Muscle layer of colon (tissue), 2 donors: Measurements from ENCODE around the gene TAPT1.

ENCODE experiments used
- H3K27ac ChIP-seq: one replicate; pipeline ENCODE4 v1.7.0; 2013; ENCODE audit warnings: low read depth, mild to moderate bottlenecking, low read length, moderate library complexity
- H3K27me3 ChIP-seq, 2 donors: one replicate each; pipeline ENCODE4 v1.7.0; 2013; ENCODE audit warnings: low read length in 2 of 2, mild to moderate bottlenecking in 2 of 2; ENCODE audit not compliant: insufficient read depth in 2 of 2, control insufficient read depth in 1 of 2
- H3K36me3 ChIP-seq: one replicate; pipeline ENCODE4 v1.7.0; 2013; ENCODE audit warnings: mild to moderate bottlenecking, low read length; ENCODE audit not compliant: insufficient read depth
- H3K4me1 ChIP-seq: one replicate; pipeline ENCODE4 v1.7.0; 2013; ENCODE audit warnings: mild to moderate bottlenecking, low read length; ENCODE audit not compliant: insufficient read depth
- H3K4me3 ChIP-seq, 2 donors: one replicate each; pipeline ENCODE4 v1.7.0; 2013; ENCODE audit warnings: low read length in 2 of 2, low read depth in 1 of 2, mild to moderate bottlenecking in 1 of 2, moderate library complexity in 1 of 2
- H3K9ac ChIP-seq: one replicate; pipeline ENCODE4 v1.7.0; 2013; ENCODE audit warnings: low read length
- H3K9me3 ChIP-seq: one replicate; pipeline ENCODE4 v1.7.0; 2013; ENCODE audit warnings: mild to moderate bottlenecking, low read length
- donor health status: abdominal sarcoma.
- donor health status: Adenocarcinoma of cecum.

TAPT1 gene

DNA sequence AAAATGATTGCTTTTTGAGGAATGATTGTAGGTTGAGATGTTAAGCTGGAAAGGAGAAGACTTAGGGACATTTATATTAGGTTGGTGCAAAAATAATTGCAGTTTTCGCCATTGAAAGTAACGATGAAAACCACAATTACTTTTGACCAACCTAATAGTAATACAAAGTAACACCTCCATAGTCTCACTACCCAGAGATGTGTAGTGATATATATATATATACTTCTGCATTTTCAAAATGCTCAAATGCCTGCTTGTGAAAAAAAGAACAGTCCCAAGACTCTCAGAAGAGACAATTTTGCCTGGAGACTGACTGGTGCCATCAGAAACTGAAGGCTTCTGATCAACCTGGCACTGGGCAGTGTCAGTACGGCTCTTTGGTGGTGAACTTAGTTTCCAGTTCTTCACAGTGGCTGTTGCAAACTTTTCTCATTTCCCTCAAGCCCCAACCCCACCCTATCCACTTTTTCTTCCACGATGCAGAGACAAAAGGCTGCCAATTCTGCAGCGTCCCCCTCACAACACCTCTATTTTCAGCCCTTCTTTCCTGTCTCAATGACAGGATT, 35.1 kb upstream of the TAPT1 start:
- Histone ChIP-seq H3K9me3 (no peaks in the 10 kb centered on the region), H3K27me3 (no peaks in the 10 kb centered on the region), H3K9ac (no peak overlapping the region), H3K36me3 (no peaks in the 10 kb centered on the region), H3K4me3 (no peak overlapping the region), H3K4me1 (no peaks in the 10 kb centered on the region), H3K27ac (no peak overlapping the region)

DNA sequence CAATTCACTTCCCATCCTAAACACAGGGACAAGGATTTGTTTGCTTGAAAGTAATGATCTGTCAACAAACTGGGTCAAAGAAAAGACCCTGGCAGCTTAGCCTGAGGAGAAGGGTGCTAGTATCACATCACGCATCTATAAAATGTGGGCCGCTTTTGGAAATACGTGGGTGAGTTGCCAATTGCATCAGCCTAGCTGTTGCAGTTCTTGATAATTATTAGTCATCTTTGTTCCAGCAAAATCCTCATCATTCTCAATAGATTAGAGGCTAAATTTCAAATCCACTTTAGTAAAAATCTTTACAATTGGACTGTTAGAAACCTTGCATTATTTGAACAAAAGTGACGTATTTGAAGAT, 33.6 kb upstream of the TAPT1 start:
- H3K27ac ChIP-seq = no peak overlapping the region
- no peaks in the 10 kb centered on the region for H3K36me3 ChIP-seq
- no peaks in the 10 kb centered on the region for H3K9me3 ChIP-seq

DNA sequence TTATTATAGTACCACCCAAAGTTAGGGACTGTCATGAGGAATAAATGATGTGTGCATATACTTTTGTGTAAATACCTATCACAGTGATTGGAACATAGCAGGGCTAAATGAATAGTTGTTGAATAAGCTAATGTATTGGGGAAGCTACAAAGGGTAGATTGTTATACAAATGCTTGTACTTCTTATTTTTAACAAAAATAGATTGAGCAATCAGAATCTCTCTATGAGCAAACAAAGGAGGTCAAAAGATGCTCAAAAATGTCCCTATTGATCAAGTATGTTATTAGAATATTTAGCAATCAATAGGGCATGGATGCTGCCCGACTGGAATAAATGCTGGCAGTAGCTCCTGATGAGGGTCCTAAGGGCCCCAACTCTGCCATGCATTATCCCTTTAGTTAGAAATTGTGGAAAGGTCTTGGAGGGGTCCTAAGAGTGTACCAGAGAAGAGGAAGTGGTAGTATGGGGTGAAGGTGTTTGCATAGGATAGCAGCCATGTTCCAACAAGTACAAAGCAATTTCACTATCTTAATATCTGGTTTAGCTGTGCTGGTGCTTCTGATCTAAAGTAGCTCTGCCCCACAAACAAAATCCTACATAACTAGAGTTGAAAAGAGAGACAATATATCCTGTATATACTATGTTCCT, 33.1 kb upstream of the TAPT1 start:
- H3K9ac ChIP-seq = no peak overlapping the region
- H3K27me3 ChIP-seq = no peaks in the 10 kb centered on the region
- no peak overlapping the region for H3K4me3 ChIP-seq
- no peaks in the 10 kb centered on the region for H3K4me1 ChIP-seq
- no peaks in the 10 kb centered on the region for H3K9me3 ChIP-seq
- H3K36me3 ChIP-seq = no peaks in the 10 kb centered on the region
- H3K27ac ChIP-seq = no peak overlapping the region

More for the DNA sequence above, 33.6 kb upstream of the TAPT1 start:
- Histone ChIP-seq H3K4me1 (no peaks in the 10 kb centered on the region), H3K27me3 (no peaks in the 10 kb centered on the region), H3K9ac (no peak overlapping the region), H3K4me3 (no peak overlapping the region)

DNA sequence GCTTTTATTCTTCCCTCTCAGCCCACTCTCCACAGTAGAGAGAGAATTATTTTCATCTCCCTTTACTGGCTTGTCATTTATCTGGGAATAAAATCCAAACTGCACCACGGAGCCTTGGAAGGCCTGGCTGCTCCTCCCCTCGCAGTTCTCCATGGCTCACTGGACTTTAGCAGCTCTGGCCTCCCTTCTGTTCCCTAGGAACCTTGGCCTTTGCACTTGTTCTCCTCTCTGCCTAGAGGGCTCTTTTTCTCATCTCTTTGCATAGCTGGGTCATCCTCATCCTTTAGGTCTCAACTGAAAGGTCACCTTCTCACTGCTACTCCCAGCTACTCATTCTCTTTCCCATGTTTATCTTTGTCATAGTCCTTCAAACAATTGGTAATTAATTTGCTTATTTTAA, 31.3 kb upstream of the TAPT1 start:
- Histone ChIP-seq H3K27me3 (no peaks in the 10 kb centered on the region), H3K36me3 (peaks cover 6% of the 10 kb centered on the region), H3K27ac (no peak overlapping the region), H3K4me1 (no peaks in the 10 kb centered on the region), H3K9ac (no peak overlapping the region), H3K4me3 (no peak overlapping the region), H3K9me3 (no peaks in the 10 kb centered on the region)

DNA sequence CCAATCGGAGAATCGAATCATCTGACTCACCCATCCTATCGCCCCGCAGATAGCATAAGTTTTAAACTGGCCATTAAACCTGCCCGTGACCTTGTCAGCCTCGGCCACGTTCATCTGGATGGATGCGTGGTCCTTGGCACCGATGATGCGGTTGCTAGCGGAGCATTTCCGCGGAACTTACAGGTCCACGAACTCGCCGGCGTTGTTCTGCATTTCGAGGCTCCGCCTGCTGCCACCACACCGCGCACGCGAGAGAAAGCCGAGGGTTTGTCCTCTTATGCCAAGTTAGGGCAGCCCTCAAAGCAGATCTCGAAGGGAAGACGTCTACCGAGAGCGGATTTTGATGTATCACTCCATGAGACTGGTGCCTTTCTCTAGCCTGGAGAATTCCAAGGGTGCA, 30.1 kb upstream of the TAPT1 start:
- Histone ChIP-seq H3K27me3 (no peaks in the 10 kb centered on the region), H3K4me1 (no peaks in the 10 kb centered on the region), H3K4me3 (no peak overlapping the region), H3K36me3 (peaks cover 9% of the 10 kb centered on the region), H3K27ac (no peak overlapping the region), H3K9me3 (no peaks in the 10 kb centered on the region), H3K9ac (no peak overlapping the region)

DNA sequence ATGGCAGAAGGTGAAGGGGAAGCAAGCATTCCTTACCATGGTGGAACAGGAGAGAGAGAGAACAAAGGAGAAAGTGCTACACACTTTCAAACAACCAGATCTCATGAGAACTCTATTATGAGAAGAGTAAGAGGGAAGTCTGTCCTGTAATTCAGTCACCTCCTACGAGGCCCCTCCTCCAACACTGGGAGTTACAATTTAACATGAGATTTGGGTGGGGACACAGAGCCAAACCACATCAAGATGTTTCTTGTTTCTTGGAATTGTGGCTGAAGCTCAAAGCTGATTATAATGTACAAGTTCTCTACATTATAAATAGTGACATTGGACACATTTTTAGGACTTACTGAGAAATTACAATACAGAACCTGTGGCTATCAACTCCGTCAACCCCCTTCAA, 29.5 kb upstream of the TAPT1 start:
- Histone ChIP-seq H3K27ac (no peak overlapping the region), H3K4me1 (no peaks in the 10 kb centered on the region), H3K9me3 (no peaks in the 10 kb centered on the region), H3K27me3 (no peaks in the 10 kb centered on the region), H3K36me3 (peaks cover 9% of the 10 kb centered on the region), H3K9ac (no peak overlapping the region), H3K4me3 (no peak overlapping the region)

DNA sequence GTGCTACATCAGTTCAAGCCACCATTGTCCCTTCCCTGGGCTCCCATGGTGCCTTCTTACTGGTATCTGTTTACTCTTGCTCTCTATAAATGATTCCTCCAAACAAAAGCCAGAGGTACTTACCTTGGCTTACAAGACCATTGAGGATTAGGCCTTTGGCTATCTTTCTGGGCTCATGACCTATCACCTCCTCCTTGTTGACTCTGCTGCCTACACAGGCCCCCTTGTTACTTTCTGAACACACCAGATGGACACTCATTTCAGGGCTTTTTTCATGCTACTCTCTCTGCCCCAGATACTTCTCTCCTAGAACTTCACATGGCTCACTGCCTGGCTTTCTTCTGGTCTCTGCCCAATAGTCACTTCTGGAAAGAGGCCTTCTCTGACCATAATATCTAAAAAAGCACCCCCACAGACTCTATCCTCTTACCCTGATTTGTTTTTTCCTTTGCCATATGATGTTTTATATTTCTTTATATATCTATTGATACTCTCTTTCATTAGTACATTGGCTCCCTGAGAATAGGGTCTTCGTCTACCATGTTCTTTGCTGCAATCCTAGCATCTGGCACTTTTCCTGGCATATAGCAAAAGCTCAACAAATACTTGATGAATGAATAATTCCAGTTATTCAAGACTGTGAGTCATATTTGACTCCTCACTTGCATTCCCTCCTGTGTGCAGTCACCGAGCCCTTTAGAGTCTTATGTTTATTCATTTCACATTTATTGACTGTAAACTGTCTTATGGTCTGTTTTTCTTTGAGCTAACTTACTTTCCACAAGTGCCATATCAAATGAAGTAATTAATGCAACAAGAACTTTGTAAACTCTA, 27.1 kb upstream of the TAPT1 start:
- H3K27me3 ChIP-seq = no peaks in the 10 kb centered on the region
- peaks cover 9% of the 10 kb centered on the region for H3K36me3 ChIP-seq
- no peak overlapping the region for H3K4me3 ChIP-seq
- no peaks in the 10 kb centered on the region for H3K9me3 ChIP-seq
- no peak overlapping the region for H3K9ac ChIP-seq
- no peaks in the 10 kb centered on the region for H3K4me1 ChIP-seq
- H3K27ac ChIP-seq = no peak overlapping the region

DNA sequence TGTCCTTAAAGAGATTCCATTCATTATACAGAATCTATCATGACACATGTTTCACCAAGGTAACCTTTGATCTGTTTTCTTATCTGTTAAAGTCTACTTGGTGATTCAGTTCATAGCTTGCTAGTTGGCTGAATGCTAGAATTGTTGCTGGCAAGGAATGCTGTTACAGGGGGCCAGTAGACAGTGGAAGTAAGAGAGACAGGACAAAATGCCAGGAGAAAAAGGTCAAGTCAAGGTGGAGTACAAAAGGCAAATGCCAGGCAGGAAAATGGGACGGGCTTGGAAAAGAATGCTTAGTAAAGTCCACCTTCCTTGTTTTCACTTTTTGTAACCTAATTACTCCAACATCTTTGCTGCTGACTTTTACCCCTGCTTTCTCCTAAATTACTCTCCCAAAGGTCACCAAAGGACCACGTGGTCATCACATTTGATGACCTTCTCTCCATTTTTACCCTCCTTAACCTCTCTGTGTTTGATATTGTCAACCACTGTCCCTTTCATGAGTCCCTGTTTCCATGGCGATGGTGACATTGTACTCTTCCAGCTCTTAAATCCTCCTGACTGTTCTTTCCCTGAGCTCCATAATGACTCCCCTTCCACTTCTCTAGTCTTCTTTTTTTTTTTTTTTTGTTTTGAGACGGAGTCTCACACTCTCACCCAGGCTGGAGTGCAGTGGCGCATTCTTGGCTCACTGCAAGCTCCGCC, 24.5 kb upstream of the TAPT1 start:
- no peaks in the 10 kb centered on the region for H3K4me1 ChIP-seq
- H3K27ac ChIP-seq = no peak overlapping the region
- H3K36me3 ChIP-seq = peaks cover 9% of the 10 kb centered on the region
- H3K9me3 ChIP-seq = no peaks in the 10 kb centered on the region
- no peaks in the 10 kb centered on the region for H3K27me3 ChIP-seq
- no peak overlapping the region for H3K4me3 ChIP-seq
- H3K9ac ChIP-seq = no peak overlapping the region

DNA sequence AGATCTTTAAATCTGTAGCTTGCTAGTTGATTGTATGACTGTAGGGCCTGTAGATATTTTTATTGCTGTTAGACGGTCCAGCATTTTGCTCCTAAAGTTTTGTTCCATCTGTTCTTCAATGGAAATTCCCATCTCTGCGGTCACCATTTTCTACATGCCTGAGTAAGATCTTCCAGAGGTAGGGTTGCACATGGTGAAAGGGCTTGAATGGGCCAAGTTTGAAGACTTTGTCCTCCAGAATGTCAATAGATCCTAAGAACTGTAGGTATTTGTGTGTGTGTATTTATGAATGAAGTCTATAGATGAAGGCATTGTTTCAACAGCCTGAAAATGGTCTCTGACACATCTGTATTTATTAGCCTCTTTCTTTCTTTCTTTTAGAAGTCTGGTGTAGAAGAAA, 22.3 kb upstream of the TAPT1 start:
- Histone ChIP-seq H3K9ac (no peak overlapping the region), H3K27ac (no peak overlapping the region), H3K4me1 (no peaks in the 10 kb centered on the region), H3K9me3 (no peaks in the 10 kb centered on the region), H3K4me3 (no peak overlapping the region), H3K36me3 (peaks cover 9% of the 10 kb centered on the region), H3K27me3 (no peaks in the 10 kb centered on the region)

DNA sequence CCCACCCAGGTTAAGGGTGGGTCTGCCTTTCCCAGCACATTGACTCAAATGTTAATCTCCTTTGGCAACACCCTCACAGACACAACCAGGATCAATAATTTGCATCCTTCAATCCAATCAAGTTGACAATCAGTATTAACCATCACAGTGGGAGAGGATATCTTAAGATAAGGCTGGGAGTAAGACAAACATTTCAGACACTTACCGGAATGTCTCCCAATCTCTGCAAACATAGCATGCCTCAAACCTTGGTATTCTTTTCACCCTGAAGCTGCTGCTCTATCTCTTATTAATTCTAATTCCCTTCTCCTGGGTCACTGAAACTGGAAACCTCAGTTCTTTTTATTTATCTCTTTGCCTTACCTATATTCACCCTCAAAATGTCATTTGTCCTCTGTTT, 19.0 kb upstream of the TAPT1 start:
- Histone ChIP-seq H3K4me1 (no peaks in the 10 kb centered on the region), H3K4me3 (no peak overlapping the region), H3K9ac (no peak overlapping the region), H3K36me3 (peaks cover 4% of the 10 kb centered on the region), H3K9me3 (no peaks in the 10 kb centered on the region), H3K27ac (no peak overlapping the region), H3K27me3 (no peaks in the 10 kb centered on the region)

DNA sequence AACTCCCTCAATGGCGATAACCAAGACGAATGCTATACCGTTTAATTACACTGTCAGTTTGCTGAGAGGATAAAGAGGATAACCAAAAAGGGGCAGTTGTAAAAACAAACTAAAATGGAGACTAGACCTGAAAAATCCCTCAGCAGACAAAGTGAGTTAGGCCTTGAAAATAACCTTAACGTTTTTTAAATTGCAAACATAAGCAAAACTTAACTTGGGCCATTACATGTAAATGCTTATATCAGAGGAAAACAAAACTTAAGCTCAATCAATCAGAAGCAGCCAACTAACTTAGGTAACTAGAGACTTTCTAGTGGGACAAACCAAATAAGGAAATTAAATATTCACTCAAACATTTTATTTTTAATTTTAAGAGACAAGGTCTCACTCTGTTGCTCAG, 17.0 kb upstream of the TAPT1 start:
- Histone ChIP-seq H3K9ac (no peak overlapping the region), H3K36me3 (peaks cover 4% of the 10 kb centered on the region), H3K27ac (no peak overlapping the region), H3K4me3 (no peak overlapping the region), H3K9me3 (no peaks in the 10 kb centered on the region), H3K27me3 (no peaks in the 10 kb centered on the region), H3K4me1 (no peaks in the 10 kb centered on the region)
